Smooth muscle cell (in vitro differentiated cells): ENCODE data around the gene PROP1. TPM values are rescaled to one million over a fixed set of nuclear protein-coding genes. Genes with fewer than 3 reads are reported as not detected.

Experiments used
- DNase-seq: peaks from one replicate; lab custom pipeline; 2025; ENCODE audit not compliant: unreplicated experiment; lab: John Stamatoyannopoulos, UW
- H2AFZ ChIP-seq: fragments of 200-600 bp; sonication (generic); 2 replicates; pipeline ENCODE4 v1.6.0; 2016; ENCODE audit warnings: antibody characterized with exemption, low read depth, mild to moderate bottlenecking
- H3F3A ChIP-seq: fragments of 200-600 bp; sonication (generic); 2 replicates; pipeline ENCODE4 v1.6.0; 2017; ENCODE audit warnings: antibody characterized with exemption, low read depth
- H3K27ac ChIP-seq: fragments of 200-600 bp; sonication (generic); 2 replicates; pipeline ENCODE4 v1.5.1; 2016; ENCODE audit warnings: low read depth, mild to moderate bottlenecking
- H3K27me3 ChIP-seq: fragments of 200-600 bp; sonication (generic); 2 replicates; pipeline ENCODE4 v1.6.1; 2016; ENCODE audit warnings: low read depth, mild to moderate bottlenecking
- H3K36me3 ChIP-seq: fragments of 200-600 bp; sonication (generic); 2 replicates; pipeline ENCODE4 v1.5.1; 2016; ENCODE audit warnings: low read depth
- H3K4me1 ChIP-seq: fragments of 200-600 bp; sonication (generic); 2 replicates; pipeline ENCODE4 v1.5.1; 2016; ENCODE audit warnings: low read depth
- H3K4me2 ChIP-seq: fragments of 200-600 bp; sonication (generic); 2 replicates; pipeline ENCODE4 v1.6.0; 2016; ENCODE audit warnings: mild to moderate bottlenecking
- H3K4me3 ChIP-seq: fragments of 200-600 bp; sonication (generic); 2 replicates; pipeline ENCODE4 v1.5.1; 2016; ENCODE audit warnings: mild to moderate bottlenecking
- H3K79me2 ChIP-seq: fragments of 200-600 bp; sonication (generic); 2 replicates; pipeline ENCODE4 v1.6.0; 2016; ENCODE audit warnings: low read depth, mild to moderate bottlenecking
- H3K9ac ChIP-seq: fragments of 200-600 bp; sonication (generic); 2 replicates; pipeline ENCODE4 v1.6.0; 2016; ENCODE audit warnings: low read depth
- H3K9me3 ChIP-seq: fragments of 200-600 bp; sonication (generic); replicated peaks from 2 replicates; pipeline ENCODE4 v1.5.1; 2016; ENCODE audit warnings: low read depth
- H4K20me1 ChIP-seq: fragments of 200-600 bp; sonication (generic); 2 replicates; pipeline ENCODE4 v1.6.0; 2016; ENCODE audit warnings: low read depth
- CTCF ChIP-seq: fragments of 200-600 bp; sonication (generic); IDR thresholded peaks from 2 replicates; pipeline ENCODE4 v1.5.1; 2017; ENCODE audit warnings: borderline replicate concordance, mild to moderate bottlenecking, antibody characterized with exemption; ENCODE audit not compliant: insufficient read depth, poor library complexity, severe bottlenecking
- WGBS: methylation state at CpG from one replicate; pipeline ENCODE4 v1.1.7; 2016; ENCODE audit warnings: low lambda C conversion rate; 5-methylcytosine and 5-hydroxymethylcytosine counted together
- polyA plus RNA-seq: library from polyadenylated mRNA; unstranded; fragments of >200 nt; fragmentation: Nextera tagmentation; extraction: Ambion mirVana; gene quantifications from 2 replicates; pipeline ENCODE4 v1.2.1, GENCODE V29; 2016
- total RNA-seq: library from RNA; depleted of rRNA; stranded (reverse); fragments of >200 nt; gene quantifications from 2 replicates; pipeline ENCODE4 v1.2.3, GENCODE V29; 2014

Gene PROP1
- total and polyA plus RNA-seq, 2 experiments from 2014 or later: not detected

GRCh38 chr5:177982956-177983355, 13.1 kb downstream of the PROP1 start:
- 95% methylated on average over 5 of the region's 5 CpGs for WGBS

GRCh38 chr5:177982072-177982727, 13.8 kb downstream of the PROP1 start:
- Histone ChIP-seq H3K4me1 (no peaks in the 10 kb centered on the region), H3K27ac (no peak overlapping the region), H3K9ac (no peak overlapping the region), H3K36me3 (no peaks in the 10 kb centered on the region), H3F3A (no peaks in the 10 kb centered on the region), H3K79me2 (no peaks in the 10 kb centered on the region), H3K27me3 (no peaks in the 10 kb centered on the region), H4K20me1 (no peaks in the 10 kb centered on the region), H3K4me3 (no peak overlapping the region), H2AFZ (no peak overlapping the region), H3K9me3 (no peaks in the 10 kb centered on the region), H3K4me2 (no peak overlapping the region)
- no peak for DNase-seq
- peak; percentile 3 for TF ChIP-seq CTCF
- 47% methylated on average over 17 of the region's 17 CpGs for WGBS

More at GRCh38 chr5:177982956-177983355, 13.1 kb downstream of the PROP1 start:
- H3F3A ChIP-seq: no peaks in the 10 kb centered on the region
- H3K27ac ChIP-seq: no peak overlapping the region
- TF ChIP-seq CTCF: no peak
- H2AFZ ChIP-seq: no peak overlapping the region
- no peaks in the 10 kb centered on the region for H3K27me3 ChIP-seq
- H3K79me2 ChIP-seq: no peaks in the 10 kb centered on the region
- H3K36me3 ChIP-seq: no peaks in the 10 kb centered on the region
- no peak overlapping the region for H3K4me3 ChIP-seq
- H4K20me1 ChIP-seq: no peaks in the 10 kb centered on the region
- no peaks in the 10 kb centered on the region for H3K9me3 ChIP-seq
- no peak for DNase-seq
- H3K4me2 ChIP-seq: no peak overlapping the region
- H3K4me1 ChIP-seq: no peaks in the 10 kb centered on the region
- H3K9ac ChIP-seq: no peak overlapping the region

- no peak for TF ChIP-seq CTCF
- no peaks in the 10 kb centered on the region for H3F3A ChIP-seq
- DNase-seq: no peak
- no peaks in the 10 kb centered on the region for H3K27me3 ChIP-seq
- no peak overlapping the region for H3K4me3 ChIP-seq
- no peaks in the 10 kb centered on the region for H4K20me1 ChIP-seq
- no peaks in the 10 kb centered on the region for H3K79me2 ChIP-seq
- H2AFZ ChIP-seq: no peak overlapping the region
- no peaks in the 10 kb centered on the region for H3K36me3 ChIP-seq
- WGBS: 87% methylated on average over 24 of the region's 26 CpGs
- H3K4me2 ChIP-seq: no peak overlapping the region
- H3K9me3 ChIP-seq: no peaks in the 10 kb centered on the region
- H3K9ac ChIP-seq: no peak overlapping the region
- H3K4me1 ChIP-seq: no peaks in the 10 kb centered on the region
- no peak overlapping the region for H3K27ac ChIP-seq
Observed at GRCh38 chr5:177981296-177982071, 14.6 kb downstream of the PROP1 start.
